GM12878 (cell line): Measurements from ENCODE around the gene ATP2A1. TPM values are rescaled to one million over a fixed set of nuclear protein-coding genes. Genes with fewer than 3 reads are reported as not detected.

Experiments
- ATF2 ChIP-seq: IDR thresholded peaks from 2 replicates; pipeline ENCODE4 v1.6.1; 2012; ENCODE audit warnings: low read length, inconsistent platforms
- CBX5 ChIP-seq: sonication (generic); IDR thresholded peaks from 2 replicates; pipeline ENCODE4 v1.6.1; 2016; ENCODE audit warnings: low read depth, moderate library complexity, mild to moderate bottlenecking, inconsistent platforms
- FOXM1 ChIP-seq: IDR thresholded peaks from 2 replicates; pipeline ENCODE4 v1.6.1; 2012; ENCODE audit warnings: low read depth, mild to moderate bottlenecking, inconsistent platforms, low read length, moderate library complexity
- SP1 ChIP-seq: IDR thresholded peaks from one replicate; pipeline ENCODE4 v1.6.1; 2011; ENCODE audit warnings: low read depth, low read length
- WRNIP1 ChIP-seq: IDR thresholded peaks from 2 replicates; pipeline ENCODE4 v1.6.1; 2011; ENCODE audit warnings: low read depth, low read length, improper control_type of control experiment, borderline replicate concordance
- ZBTB11 ChIP-seq: fragments of 450-650 bp; formaldehyde crosslinking; IDR thresholded peaks from 2 replicates; pipeline ENCODE4 v1.5.0; 2022; ENCODE audit warnings: mild to moderate bottlenecking, missing genetic modification characterization
- ZBTB40 ChIP-seq: fragments of 450-650 bp; IDR thresholded peaks from 2 replicates; pipeline ENCODE4 v1.6.1; 2016; ENCODE audit warnings: mild to moderate bottlenecking, moderate library complexity, borderline replicate concordance
- polyA plus RNA-seq, 11 experiments: library from polyadenylated mRNA; depleted of rRNA in 4 of 11; unstranded in 6 of 11; stranded (reverse) in 5 of 11; fragments of >200 nt; fragmentation: Nextera tagmentation in 4 of 11; fragmentation: Illumina TruSeq in 1 of 11; extraction: Ambion mirVana in 4 of 11; extraction: Trizol in 1 of 11; gene quantifications; 1 replicate in 1 of 11; 2 replicates in 10 of 11; pipeline versions ENCODE4 v1.2.1 to v1.2.3, GENCODE V29; 2011 to 2016; ENCODE audit warnings: inconsistent platforms in 2 of 11, missing spikeins in 2 of 11, low read depth in 1 of 11
- total RNA-seq, 4 experiments: library from RNA; depleted of rRNA in 3 of 4; stranded (reverse); fragments of >200 nt in 3 of 4; fragmentation: Illumina TruSeq in 1 of 4; extraction: Trizol in 1 of 4; gene quantifications; 2 replicates each; pipeline versions ENCODE4 v1.2.1 to v1.2.3, GENCODE V29; 2013 to 2021
- TF ChIP-seq, protein P1 (sequence below): fragments of 450-650 bp; IDR thresholded peaks from 2 replicates; pipeline ENCODE4 v1.6.1; 2017; ENCODE audit warnings: antibody characterized with exemption, mild to moderate bottlenecking, moderate library complexity

Gene ATP2A1
- total and polyA plus RNA-seq, 10 of the 15 experiments (the other 5 are each of a cell fraction or from before 2014, with no cell fraction given): 0.13 to 1.7 (median 0.88) TPM

DNA sequence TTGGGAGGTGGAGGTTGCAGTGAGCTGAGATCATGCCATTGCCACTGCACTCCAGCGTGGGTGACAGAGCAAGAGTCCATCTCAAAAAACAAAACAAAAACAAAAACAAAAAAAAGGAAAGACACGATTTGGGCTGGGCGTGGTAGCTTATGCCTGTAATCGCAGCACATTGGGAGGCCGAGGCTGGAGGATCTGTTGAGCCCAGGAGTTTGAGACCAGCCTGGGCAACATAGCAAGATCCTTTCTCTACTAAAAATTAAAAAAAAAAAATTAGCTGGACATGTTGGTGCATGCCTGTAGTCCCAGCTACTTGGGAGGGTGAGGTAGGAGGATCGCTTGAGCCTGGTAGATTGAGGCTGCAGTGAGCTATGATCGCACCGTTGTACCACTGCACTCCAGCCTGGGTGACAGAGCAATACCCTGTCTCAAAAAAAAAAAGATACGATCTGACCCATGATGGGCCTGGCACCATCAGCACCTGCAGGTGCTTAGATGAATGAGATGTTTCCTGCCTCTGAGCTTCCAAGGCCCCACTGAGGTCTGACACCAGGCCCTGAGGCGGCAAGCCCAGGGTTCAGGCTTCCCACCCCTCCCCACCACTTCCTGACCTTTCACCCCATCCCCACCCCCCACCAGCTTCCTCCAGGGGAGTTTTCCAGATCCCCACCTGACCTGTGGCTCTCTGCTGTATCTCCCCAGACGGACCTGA lies 21.7 kb downstream of the ATP2A1 start (continued):
- TF ChIP-seq, protein P1, sequence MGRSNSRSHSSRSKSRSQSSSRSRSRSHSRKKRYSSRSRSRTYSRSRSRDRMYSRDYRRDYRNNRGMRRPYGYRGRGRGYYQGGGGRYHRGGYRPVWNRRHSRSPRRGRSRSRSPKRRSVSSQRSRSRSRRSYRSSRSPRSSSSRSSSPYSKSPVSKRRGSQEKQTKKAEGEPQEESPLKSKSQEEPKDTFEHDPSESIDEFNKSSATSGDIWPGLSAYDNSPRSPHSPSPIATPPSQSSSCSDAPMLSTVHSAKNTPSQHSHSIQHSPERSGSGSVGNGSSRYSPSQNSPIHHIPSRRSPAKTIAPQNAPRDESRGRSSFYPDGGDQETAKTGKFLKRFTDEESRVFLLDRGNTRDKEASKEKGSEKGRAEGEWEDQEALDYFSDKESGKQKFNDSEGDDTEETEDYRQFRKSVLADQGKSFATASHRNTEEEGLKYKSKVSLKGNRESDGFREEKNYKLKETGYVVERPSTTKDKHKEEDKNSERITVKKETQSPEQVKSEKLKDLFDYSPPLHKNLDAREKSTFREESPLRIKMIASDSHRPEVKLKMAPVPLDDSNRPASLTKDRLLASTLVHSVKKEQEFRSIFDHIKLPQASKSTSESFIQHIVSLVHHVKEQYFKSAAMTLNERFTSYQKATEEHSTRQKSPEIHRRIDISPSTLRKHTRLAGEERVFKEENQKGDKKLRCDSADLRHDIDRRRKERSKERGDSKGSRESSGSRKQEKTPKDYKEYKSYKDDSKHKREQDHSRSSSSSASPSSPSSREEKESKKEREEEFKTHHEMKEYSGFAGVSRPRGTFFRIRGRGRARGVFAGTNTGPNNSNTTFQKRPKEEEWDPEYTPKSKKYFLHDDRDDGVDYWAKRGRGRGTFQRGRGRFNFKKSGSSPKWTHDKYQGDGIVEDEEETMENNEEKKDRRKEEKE: no peak
- TF ChIP-seq ATF2: no peak
- TF ChIP-seq CBX5: no peak
- TF ChIP-seq SP1: no peak
- TF ChIP-seq FOXM1: no peak
- no peak for TF ChIP-seq WRNIP1
- TF ChIP-seq ZBTB40: no peak
- TF ChIP-seq ZBTB11: no peak
- TF ChIP-seq, all 136 proteins: peak for 0
